ENCODE results near the gene EI24. TPM values are rescaled to one million over a fixed set of nuclear protein-coding genes. Genes with fewer than 3 reads are reported as not detected.

The EI24 gene
- total RNA-seq (ENCODE audit: unreplicated experiment): 63.3 TPM
- long read RNA-seq, transcript EI24-201 (11 exons, 2,455 nt): major isoform, 106 of 131 reads
- long read RNA-seq, partial matches to known transcripts: 4 of 131 reads
- long read RNA-seq, other reads (novel, unspliced or antisense): 16 of 131 reads

DNA sequence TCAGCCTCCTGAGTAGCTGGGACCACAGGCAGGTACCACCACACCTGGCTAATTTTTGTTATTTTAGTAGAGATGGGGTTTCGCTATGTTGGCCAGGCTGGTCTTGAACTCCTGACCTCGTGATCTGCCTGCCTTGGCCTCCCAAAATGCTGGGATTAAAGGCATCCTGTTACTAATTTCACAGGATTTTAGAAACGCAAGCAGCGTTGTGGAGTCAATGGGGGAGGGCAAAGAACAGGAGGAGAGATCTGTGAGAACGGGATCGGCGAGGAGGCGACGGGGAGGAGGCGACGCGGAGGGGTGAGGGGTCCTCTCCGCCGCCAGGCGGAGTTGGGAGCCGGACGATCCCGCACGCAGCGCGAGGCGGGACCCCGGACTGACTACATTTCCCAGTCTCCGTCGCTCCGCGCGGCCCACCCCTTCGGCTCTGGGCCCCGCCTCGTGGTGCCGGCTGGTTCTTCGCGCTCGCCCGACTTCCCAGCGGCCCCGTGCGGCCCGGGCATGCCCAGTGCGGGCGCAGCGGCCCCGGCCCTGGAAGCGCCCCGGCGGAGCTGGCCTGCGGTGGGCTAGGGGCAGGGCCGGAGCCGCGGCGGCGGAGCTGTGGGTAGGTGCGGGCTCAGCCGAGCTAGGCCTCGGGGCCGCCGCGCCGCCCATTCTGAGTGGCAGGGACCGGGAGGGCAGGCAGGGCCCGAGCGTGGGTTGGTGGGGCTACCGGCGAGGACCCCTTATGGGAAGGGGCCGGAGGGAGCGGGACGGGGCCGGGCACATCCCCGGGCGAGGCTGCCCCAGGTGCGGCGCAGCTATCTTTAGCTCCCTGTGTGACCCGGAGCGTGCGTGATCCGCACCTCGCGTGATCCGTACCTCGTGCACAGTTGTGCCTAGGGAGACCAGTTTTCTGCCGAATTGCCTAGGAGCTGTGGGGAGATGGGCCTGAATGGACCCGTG, at the start of gene EI24:
Gene EI24 (plus strand): TSS at position 508 of the 945 bp plus-strand sequence. CDS start 3,051 bp downstream, outside the sequence.
- Mint-ChIP-seq H3K4me3 (ENCODE audit: unreplicated experiment) (peak within 1 kb of the TSS; percentile 92), H3K27me3 (ENCODE audit: unreplicated experiment) (peaks cover 2% of the 10 kb centered on the region), H3K9me3 (ENCODE audit: unreplicated experiment) (no peaks in the 10 kb centered on the region), H3K27ac (ENCODE audit: unreplicated experiment) (peak within 1 kb of the TSS; percentile 89), H3K4me1 (ENCODE audit: low read depth, unreplicated experiment) (peaks cover 2% of the 10 kb centered on the region), H3K36me3 (ENCODE audit: unreplicated experiment) (no peaks in the 10 kb centered on the region)
- TF ChIP-seq, protein P1, sequence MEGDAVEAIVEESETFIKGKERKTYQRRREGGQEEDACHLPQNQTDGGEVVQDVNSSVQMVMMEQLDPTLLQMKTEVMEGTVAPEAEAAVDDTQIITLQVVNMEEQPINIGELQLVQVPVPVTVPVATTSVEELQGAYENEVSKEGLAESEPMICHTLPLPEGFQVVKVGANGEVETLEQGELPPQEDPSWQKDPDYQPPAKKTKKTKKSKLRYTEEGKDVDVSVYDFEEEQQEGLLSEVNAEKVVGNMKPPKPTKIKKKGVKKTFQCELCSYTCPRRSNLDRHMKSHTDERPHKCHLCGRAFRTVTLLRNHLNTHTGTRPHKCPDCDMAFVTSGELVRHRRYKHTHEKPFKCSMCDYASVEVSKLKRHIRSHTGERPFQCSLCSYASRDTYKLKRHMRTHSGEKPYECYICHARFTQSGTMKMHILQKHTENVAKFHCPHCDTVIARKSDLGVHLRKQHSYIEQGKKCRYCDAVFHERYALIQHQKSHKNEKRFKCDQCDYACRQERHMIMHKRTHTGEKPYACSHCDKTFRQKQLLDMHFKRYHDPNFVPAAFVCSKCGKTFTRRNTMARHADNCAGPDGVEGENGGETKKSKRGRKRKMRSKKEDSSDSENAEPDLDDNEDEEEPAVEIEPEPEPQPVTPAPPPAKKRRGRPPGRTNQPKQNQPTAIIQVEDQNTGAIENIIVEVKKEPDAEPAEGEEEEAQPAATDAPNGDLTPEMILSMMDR (IDR thresholded peaks at IDR 0.05; ENCODE audit: partially characterized antibody, unreplicated experiment): peak; percentile 84
- peak; percentile 96 for DNase-seq

DNA sequence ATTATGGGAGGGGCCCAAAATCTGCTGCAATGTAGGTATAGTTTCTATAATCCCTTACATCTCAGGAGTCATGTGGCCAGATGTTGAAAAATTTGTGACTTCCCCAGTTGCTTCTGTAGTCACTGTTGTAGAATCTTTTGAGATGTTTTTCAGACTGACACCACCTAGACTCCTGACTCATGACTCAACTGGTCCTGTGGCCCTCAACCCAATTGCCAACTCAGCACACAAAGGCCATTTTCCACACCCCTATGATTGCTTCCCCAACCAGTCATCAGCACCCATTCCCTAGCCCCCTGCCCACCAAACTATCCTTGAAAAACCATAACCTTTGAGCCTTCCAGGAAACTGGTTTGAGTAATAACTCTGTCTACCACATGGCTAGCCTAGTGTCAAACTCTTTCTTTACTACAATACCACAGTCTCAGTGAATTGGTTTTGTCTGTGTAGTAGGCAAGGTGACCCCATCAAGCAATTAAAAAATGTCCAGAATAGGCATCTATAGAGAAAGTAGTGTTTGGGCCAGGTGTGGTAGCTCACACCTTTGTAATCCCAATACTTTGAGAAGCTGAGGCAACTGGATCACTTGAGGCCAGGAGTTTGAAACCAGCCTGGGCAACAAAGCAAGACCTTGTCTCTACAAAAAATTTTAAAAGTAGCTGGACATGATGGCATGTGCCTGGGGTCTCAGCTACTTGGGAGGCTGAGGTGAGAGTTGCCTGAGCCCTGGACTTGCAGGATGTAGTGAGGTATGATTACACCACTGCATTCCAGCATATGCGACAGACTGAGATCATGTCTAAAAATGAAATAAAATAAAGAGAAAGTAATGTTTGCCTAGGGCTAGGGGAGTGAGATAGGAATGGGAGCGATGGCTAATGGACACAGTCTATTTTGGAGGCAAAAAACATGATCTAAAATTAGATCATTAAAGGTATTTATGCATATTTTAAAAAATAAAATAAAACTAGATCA, 49.1 kb upstream of the EI24 start:
- H3K27ac Mint-ChIP-seq (ENCODE audit: unreplicated experiment): no peak overlapping the region
- DNase-seq: no peak
- TF ChIP-seq, protein P1 (IDR thresholded peaks at IDR 0.05; ENCODE audit: partially characterized antibody, unreplicated experiment): no peak
- H3K4me3 Mint-ChIP-seq (ENCODE audit: unreplicated experiment): no peak overlapping the region
- peaks cover 4% of the 10 kb centered on the region for H3K36me3 Mint-ChIP-seq (ENCODE audit: unreplicated experiment)
- peaks cover 3% of the 10 kb centered on the region for H3K4me1 Mint-ChIP-seq (ENCODE audit: low read depth, unreplicated experiment)
- H3K27me3 Mint-ChIP-seq (ENCODE audit: unreplicated experiment): no peaks in the 10 kb centered on the region
- no peaks in the 10 kb centered on the region for H3K9me3 Mint-ChIP-seq (ENCODE audit: unreplicated experiment)

DNA sequence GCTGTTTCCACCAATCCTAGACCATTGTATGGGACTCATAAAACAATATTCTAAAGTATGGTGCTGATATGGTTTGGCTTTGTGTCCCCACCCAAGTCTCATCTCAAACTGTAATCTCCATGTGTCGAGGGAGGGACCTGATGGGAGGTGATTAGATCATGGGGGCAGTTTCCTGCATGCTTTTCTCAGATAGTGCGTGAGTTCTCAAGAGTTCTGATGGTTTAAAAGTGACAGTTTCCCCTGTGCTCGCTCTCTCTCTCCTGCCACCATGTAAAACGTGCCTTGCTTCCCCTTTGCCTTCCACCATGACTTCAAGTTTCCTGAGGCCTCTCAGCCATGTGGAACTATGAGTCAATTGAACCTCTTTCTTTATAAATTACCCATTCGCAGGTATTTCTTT, 44.0 kb upstream of the EI24 start:
- no peak overlapping the region for H3K27ac Mint-ChIP-seq (ENCODE audit: unreplicated experiment)
- H3K36me3 Mint-ChIP-seq (ENCODE audit: unreplicated experiment): no peaks in the 10 kb centered on the region
- H3K27me3 Mint-ChIP-seq (ENCODE audit: unreplicated experiment): no peaks in the 10 kb centered on the region
- no peaks in the 10 kb centered on the region for H3K4me1 Mint-ChIP-seq (ENCODE audit: low read depth, unreplicated experiment)
- TF ChIP-seq, protein P1 (IDR thresholded peaks at IDR 0.05; ENCODE audit: partially characterized antibody, unreplicated experiment): no peak
- H3K4me3 Mint-ChIP-seq (ENCODE audit: unreplicated experiment): no peak overlapping the region
- no peak for DNase-seq
- no peaks in the 10 kb centered on the region for H3K9me3 Mint-ChIP-seq (ENCODE audit: unreplicated experiment)

DNA sequence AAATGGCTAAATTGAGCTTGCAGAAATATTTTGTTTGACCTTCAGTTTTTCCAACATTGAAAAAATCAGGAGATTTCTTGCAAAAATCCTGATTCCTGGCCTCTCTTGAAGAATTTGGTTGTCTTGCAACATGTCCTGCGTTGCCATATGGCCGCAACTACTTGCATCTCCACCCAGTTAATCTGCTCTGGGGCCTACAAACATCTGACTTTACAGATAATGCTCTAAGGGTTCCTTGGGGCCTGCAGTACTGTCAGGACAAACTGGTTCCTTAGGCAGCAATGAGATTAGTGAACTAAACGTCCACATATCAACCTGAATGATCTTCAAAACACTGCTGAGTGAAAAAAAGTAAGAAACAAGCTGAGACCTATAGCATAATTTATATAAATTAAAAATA, 36.6 kb upstream of the EI24 start:
- DNase-seq: no peak
- TF ChIP-seq, protein P1 (IDR thresholded peaks at IDR 0.05; ENCODE audit: partially characterized antibody, unreplicated experiment): no peak
- no peak overlapping the region for H3K27ac Mint-ChIP-seq (ENCODE audit: unreplicated experiment)
- H3K9me3 Mint-ChIP-seq (ENCODE audit: unreplicated experiment): no peaks in the 10 kb centered on the region
- no peaks in the 10 kb centered on the region for H3K36me3 Mint-ChIP-seq (ENCODE audit: unreplicated experiment)
- peaks cover 3% of the 10 kb centered on the region for H3K4me1 Mint-ChIP-seq (ENCODE audit: low read depth, unreplicated experiment)
- no peaks in the 10 kb centered on the region for H3K27me3 Mint-ChIP-seq (ENCODE audit: unreplicated experiment)
- H3K4me3 Mint-ChIP-seq (ENCODE audit: unreplicated experiment): no peak overlapping the region
